ENCODE data around the gene GMCL2. TPM values are rescaled to one million over a fixed set of nuclear protein-coding genes. Genes with fewer than 3 reads are reported as not detected.

GMCL2 gene
- total and polyA plus RNA-seq, 9 of the 15 experiments (the other 6 are each of a cell fraction or from before 2014, with no cell fraction given), result 0.04 TPM; not detected in 8

DNA sequence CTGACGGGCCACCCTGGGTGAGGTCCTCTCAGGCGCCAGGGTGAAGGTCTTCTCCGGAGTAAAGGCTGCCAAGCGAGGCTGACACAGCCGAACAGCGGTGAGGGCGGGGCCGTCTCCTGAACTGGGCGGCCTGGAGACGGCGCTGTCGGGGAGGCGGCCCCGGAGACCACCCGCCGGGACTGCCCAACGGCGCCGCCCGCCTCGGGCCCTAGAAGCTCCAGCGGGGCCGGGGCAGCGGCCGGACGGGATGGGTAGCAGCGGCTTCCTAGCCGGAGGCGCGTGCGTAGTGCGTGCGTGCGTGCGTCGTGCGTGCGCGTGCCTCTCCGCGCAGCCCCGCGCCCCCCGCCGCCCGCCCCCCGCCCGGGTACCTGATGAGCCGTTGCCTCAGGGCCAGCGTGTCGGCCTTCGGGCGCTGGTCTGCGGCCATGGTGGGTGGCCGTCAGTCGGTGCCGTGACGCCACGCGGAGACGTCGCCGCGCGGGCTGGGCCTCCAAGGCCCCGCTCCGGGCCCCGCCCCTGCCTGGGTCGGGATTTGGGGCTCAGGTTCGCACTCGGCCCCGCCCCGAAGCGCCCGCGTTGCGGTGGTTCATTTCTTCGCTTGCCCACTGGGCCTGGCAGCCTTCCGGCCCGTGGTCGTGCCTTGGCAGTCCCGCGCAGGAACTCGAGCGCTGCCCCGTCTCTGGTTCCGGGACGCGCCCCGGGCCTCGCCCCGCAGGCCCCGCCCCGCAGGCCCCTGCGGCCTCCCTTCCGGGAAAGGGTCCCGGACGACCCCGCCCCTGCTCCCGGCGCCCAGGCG lies 45.2 kb upstream of the GMCL2 start, which contains the start of gene PHYKPL (continued):
- TF ChIP-seq, protein P1, sequence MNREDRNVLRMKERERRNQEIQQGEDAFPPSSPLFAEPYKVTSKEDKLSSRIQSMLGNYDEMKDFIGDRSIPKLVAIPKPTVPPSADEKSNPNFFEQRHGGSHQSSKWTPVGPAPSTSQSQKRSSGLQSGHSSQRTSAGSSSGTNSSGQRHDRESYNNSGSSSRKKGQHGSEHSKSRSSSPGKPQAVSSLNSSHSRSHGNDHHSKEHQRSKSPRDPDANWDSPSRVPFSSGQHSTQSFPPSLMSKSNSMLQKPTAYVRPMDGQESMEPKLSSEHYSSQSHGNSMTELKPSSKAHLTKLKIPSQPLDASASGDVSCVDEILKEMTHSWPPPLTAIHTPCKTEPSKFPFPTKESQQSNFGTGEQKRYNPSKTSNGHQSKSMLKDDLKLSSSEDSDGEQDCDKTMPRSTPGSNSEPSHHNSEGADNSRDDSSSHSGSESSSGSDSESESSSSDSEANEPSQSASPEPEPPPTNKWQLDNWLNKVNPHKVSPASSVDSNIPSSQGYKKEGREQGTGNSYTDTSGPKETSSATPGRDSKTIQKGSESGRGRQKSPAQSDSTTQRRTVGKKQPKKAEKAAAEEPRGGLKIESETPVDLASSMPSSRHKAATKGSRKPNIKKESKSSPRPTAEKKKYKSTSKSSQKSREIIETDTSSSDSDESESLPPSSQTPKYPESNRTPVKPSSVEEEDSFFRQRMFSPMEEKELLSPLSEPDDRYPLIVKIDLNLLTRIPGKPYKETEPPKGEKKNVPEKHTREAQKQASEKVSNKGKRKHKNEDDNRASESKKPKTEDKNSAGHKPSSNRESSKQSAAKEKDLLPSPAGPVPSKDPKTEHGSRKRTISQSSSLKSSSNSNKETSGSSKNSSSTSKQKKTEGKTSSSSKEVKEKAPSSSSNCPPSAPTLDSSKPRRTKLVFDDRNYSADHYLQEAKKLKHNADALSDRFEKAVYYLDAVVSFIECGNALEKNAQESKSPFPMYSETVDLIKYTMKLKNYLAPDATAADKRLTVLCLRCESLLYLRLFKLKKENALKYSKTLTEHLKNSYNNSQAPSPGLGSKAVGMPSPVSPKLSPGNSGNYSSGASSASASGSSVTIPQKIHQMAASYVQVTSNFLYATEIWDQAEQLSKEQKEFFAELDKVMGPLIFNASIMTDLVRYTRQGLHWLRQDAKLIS (CRISPR knock-in tag; IDR thresholded peaks at IDR 0.05), result no peak
- TF ChIP-seq TEAD4 (IDR thresholded peaks at IDR 0.05; ENCODE audit: low read length) (no peak), TEAD4 (CRISPR knock-in tag; IDR thresholded peaks at IDR 0.05; ENCODE audit: borderline replicate concordance) (no peak), ZNF239 (CRISPR knock-in tag; IDR thresholded peaks at IDR 0.05) (no peak), HOMEZ (CRISPR knock-in tag; IDR thresholded peaks at IDR 0.05) (no peak), ETV6 (IDR thresholded peaks at IDR 0.05; ENCODE audit: borderline replicate concordance in 1 of 2, low read depth in 2 of 2, low read length in 1 of 2) (no peak), ETV6 (CRISPR knock-in tag; IDR thresholded peaks at IDR 0.05; ENCODE audit: borderline replicate concordance) (no peak), RCOR1 (IDR thresholded peaks at IDR 0.05; ENCODE audit: borderline replicate concordance in 1 of 2, low read depth in 2 of 2, low read length in 2 of 2) (no peak), NR0B1 (IDR thresholded peaks at IDR 0.05; ENCODE audit: partially characterized antibody) (no peak), KLF1 (tag; IDR thresholded peaks at IDR 0.05) (no peak), ZNF79 (CRISPR knock-in tag; IDR thresholded peaks at IDR 0.05; ENCODE audit: low read depth) (no peak), FOXJ3 (CRISPR knock-in tag; IDR thresholded peaks at IDR 0.05) (no peak), KLF16 (IDR thresholded peaks at IDR 0.05) (no peak), ELF2 (CRISPR knock-in tag; IDR thresholded peaks at IDR 0.05) (no peak), SIX5 (IDR thresholded peaks at IDR 0.05; ENCODE audit: borderline replicate concordance in 1 of 2, insufficient read depth in 1 of 2, low read depth in 1 of 2, low read length in 2 of 2) (no peak), PHF8 (IDR thresholded peaks at IDR 0.05; ENCODE audit: borderline replicate concordance, low read length) (peak; percentile 91), TOE1 (IDR thresholded peaks at IDR 0.05; ENCODE audit: borderline replicate concordance) (no peak), TOE1 (CRISPR knock-in tag; IDR thresholded peaks at IDR 0.05; ENCODE audit: borderline replicate concordance, low read depth) (no peak), SNRNP70 (optimal IDR thresholded peaks at IDR 0.05; ENCODE audit: low read depth, low read length) (no peak)
- TF ChIP-seq, protein P2, sequence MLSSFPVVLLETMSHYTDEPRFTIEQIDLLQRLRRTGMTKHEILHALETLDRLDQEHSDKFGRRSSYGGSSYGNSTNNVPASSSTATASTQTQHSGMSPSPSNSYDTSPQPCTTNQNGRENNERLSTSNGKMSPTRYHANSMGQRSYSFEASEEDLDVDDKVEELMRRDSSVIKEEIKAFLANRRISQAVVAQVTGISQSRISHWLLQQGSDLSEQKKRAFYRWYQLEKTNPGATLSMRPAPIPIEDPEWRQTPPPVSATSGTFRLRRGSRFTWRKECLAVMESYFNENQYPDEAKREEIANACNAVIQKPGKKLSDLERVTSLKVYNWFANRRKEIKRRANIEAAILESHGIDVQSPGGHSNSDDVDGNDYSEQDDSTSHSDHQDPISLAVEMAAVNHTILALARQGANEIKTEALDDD (IDR thresholded peaks at IDR 0.05), result no peak

Measured in K562 (cell line).